ENCODE data around the gene CBL.
A peak's percentile ranks its signal among the peaks of the same experiment; 100 is the strongest.

CBL gene

DNA sequence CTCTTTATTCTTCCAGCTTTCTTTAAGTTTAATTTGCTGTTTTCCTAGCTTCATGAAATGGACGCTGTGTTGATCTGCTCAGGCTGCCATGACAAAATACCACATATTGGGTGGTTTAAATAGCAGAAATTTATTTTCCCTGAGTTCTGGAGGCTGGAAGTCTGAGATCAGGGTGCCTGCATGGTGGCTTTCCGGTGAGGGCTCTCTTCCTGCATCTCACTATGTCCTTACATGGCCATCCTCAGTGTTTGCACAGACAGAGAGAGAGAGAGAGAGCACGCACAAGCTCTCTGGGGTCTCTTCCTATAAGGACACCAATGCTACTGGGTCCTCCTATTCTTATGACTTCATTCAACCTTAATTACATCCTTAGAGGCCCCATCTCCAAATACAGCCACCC, 82.1 kb downstream of the CBL start:
- no peaks in the 10 kb centered on the region for H3K27me3 Mint-ChIP-seq
- ATAC-seq (replicated peaks) (no peak), DNase-seq (no peak)
- H3K4me1 Mint-ChIP-seq = peaks cover 0 to 14% of the 10 kb centered on the region in 2 donors
- H3K27ac Mint-ChIP-seq = no peak overlapping the region
- peaks cover 0 to 2% of the 10 kb centered on the region in 2 donors for H3K9me3 Mint-ChIP-seq
- H3K36me3 Mint-ChIP-seq = peaks cover 43 to 50% of the 10 kb centered on the region in 2 donors
- no peak overlapping the region for H3K4me3 Mint-ChIP-seq

DNA sequence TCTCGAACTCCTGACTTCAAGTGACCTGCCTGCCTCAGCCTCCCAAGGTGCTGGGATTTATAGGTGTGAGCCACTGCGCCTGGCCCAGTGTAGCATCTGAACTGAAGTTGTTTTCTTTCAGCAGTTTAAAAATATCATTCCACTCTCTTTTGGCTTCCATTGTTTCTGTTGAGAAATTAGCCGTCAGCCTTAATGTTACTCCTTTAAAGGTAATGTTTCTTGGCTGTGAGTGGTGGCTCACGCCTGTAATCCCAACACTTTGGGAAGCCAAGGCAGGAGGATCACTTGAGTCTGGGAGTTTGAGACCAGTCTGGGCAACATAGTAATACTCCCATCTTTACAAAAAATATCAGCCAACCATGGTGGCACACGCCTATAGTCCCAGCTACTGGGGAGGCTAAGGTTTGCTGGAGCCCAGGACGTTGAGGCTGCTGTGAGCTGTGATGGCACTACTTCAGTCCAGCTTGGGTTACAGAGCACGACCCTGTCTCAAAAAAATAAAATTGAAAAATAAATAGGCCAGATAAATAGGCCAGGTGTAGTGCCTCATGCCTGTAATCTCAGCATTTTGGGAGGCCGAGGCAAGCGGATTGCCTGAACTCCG, 84.9 kb downstream of the CBL start:
- Mint-ChIP-seq H3K4me3 (no peak overlapping the region), H3K27me3 (no peaks in the 10 kb centered on the region), H3K36me3 (peaks cover 34 to 43% of the 10 kb centered on the region in 2 donors), H3K9me3 (peaks cover 0 to 2% of the 10 kb centered on the region in 2 donors), H3K27ac (no peak overlapping the region), H3K4me1 (no peaks in the 10 kb centered on the region)
- DNase-seq (no peak), ATAC-seq (replicated peaks) (no peak)

DNA sequence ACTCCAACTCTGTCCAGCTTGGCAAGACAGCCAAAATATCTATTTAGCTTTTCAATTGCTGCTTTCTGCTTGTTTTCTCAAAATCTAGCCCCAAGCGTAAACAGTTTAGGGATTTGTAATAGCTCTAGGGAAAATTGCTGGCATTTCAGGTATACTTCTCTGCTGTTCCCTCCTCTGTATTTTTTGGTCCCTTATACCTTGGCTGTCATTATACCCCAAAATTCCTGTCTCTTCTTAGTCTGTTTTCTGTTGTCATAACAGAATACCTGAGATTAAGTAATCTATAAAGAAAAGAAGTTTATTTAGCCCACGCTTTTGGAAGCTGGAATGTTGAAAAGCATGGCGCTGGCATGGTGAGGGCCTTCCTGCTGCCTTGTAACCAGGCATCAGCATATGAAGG, 87.3 kb downstream of the CBL start:
- H3K36me3 Mint-ChIP-seq = peaks cover 29 to 38% of the 10 kb centered on the region in 2 donors
- no peak for DNase-seq
- no peaks in the 10 kb centered on the region for H3K4me1 Mint-ChIP-seq
- no peak overlapping the region for H3K27ac Mint-ChIP-seq
- no peak overlapping the region for H3K4me3 Mint-ChIP-seq
- no peak for ATAC-seq (replicated peaks)
- peaks cover 0 to 2% of the 10 kb centered on the region in 2 donors for H3K9me3 Mint-ChIP-seq
- H3K27me3 Mint-ChIP-seq = no peaks in the 10 kb centered on the region

DNA sequence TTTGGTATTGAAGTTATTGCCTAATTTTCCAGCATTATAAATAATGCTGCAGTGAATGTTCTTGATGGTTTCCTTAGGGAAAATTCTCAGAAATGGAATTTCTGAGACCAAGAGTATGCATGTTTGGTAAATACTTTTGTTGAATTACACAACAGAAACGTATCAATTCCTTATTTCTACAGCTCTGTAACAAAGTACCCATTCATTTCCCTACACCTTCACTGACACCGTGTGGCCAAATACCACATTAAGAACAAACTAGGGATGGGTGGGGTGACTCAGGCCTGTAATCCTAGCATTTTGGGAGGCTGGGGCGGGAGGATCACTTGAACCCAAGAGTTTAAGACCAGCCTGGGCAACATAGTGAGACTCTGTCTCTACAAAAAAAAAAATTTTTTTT, 89.0 kb downstream of the CBL start:
- DNase-seq = no peak

DNA sequence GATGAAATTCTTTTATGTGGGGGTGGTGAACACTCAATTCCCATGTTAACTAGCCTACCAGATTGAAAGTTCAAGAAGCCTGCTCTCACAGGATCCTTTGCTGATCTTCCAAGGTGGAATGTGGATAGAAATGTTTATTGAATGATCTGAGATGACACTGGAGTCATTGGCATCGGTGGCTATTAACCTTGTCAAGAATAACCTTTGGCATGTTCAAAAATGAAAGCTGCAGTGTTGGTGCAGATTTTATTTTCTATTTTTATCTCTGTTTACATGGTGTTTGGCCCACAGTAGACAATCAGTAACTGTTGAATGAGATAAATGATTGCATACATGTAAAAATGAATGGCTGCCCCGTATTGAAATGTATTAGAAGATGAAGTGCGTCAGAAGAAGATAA, 91.8 kb downstream of the CBL start:
- Mint-ChIP-seq H3K27ac (no peak overlapping the region), H3K27me3 (no peaks in the 10 kb centered on the region), H3K4me3 (no peak overlapping the region), H3K9me3 (no peaks in the 10 kb centered on the region), H3K4me1 (no peaks in the 10 kb centered on the region), H3K36me3 (peaks cover 23 to 54% of the 10 kb centered on the region in 2 donors)
- no peak for ATAC-seq (replicated peaks)
- DNase-seq = no peak

More for the DNA sequence above, 89.0 kb downstream of the CBL start:
- Mint-ChIP-seq H3K4me3 (no peak overlapping the region), H3K36me3 (peaks cover 28 to 46% of the 10 kb centered on the region in 2 donors), H3K4me1 (no peaks in the 10 kb centered on the region), H3K27ac (no peak overlapping the region), H3K9me3 (peaks cover 0 to 2% of the 10 kb centered on the region in 2 donors), H3K27me3 (no peaks in the 10 kb centered on the region)
- ATAC-seq (replicated peaks) = no peak

DNA sequence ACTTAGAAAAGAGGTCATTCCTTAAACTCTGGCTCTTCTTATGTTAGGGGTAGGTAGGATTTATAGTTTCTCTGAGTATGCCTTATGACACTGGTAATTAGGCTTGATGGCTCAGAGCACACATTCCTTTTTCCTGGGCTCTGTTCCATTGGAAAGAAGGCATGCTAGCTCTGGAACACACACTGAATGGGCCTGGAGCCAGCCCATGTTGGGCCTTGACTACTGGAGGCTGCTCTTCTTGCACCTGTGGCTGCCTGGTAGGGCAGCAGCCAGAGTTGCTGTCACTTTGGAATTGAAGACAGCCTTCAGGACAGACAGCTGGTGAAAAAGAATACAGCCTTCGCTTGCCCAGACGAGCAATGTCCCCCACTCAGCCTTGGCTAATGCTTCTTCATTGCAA, 92.6 kb downstream of the CBL start:
- ATAC-seq (replicated peaks) = no peak
- H3K27me3 Mint-ChIP-seq = no peaks in the 10 kb centered on the region
- no peak overlapping the region for H3K27ac Mint-ChIP-seq
- peaks cover 30 to 58% of the 10 kb centered on the region in 2 donors for H3K36me3 Mint-ChIP-seq
- no peak for DNase-seq
- H3K4me3 Mint-ChIP-seq = no peak overlapping the region
- H3K4me1 Mint-ChIP-seq = no peaks in the 10 kb centered on the region
- no peaks in the 10 kb centered on the region for H3K9me3 Mint-ChIP-seq

DNA sequence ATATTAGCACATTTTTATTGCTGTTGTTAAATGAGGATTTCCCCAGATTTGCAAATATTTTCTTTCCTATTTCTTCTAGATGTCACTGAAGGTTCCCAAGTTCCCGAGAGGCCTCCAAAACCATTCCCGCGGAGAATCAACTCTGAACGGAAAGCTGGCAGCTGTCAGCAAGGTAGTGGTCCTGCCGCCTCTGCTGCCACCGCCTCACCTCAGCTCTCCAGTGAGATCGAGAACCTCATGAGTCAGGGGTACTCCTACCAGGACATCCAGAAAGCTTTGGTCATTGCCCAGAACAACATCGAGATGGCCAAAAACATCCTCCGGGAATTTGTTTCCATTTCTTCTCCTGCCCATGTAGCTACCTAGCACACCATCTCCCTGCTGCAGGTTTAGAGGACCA, 93.3 kb downstream of the CBL start:
- H3K27ac Mint-ChIP-seq = no peak overlapping the region
- H3K4me3 Mint-ChIP-seq = no peak overlapping the region
- no peaks in the 10 kb centered on the region for H3K4me1 Mint-ChIP-seq
- no peaks in the 10 kb centered on the region for H3K9me3 Mint-ChIP-seq
- H3K27me3 Mint-ChIP-seq = no peaks in the 10 kb centered on the region
- peaks cover 36 to 65% of the 10 kb centered on the region in 2 donors for H3K36me3 Mint-ChIP-seq
- DNase-seq = no peak
- no peak for ATAC-seq (replicated peaks)

DNA sequence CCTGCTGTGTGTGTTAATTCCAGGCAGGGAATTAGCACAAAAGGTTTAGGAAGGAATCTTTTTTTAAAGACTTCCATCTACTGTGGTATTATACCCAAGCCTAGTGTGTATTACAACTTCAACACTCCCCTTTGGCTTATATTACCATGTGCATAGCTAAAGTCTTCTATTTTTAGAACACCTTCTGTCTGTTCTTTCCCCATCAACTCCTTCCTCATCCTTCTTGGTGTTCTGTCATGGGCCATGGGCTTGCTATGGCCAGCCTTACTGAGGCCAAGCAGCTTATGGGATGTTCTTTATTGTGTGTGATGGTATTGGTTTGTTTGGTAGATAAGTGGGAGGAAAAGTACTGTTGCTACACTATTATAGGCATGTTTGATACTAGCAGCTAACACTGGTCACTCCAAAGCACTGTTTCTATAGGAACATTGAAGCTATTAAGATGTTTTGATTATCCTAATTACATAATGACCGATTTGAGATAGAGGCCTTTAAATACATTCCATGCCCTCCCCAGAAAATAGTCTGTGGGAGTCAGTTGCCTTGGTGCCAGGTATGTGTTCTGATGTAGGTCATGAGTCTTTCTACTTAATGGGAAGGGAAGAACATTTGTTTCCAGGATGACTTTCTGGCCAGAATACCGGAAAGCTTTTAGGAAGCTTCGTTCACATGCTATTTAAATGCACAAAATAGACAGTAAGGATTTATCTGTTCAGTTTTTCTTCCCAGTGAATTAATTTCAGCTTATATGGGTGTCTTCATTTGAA, 94.2 kb downstream of the CBL start:
- Mint-ChIP-seq H3K4me3 (no peak overlapping the region), H3K27me3 (no peaks in the 10 kb centered on the region), H3K4me1 (no peaks in the 10 kb centered on the region), H3K9me3 (no peaks in the 10 kb centered on the region), H3K36me3 (peaks cover 39 to 69% of the 10 kb centered on the region in 2 donors), H3K27ac (no peak overlapping the region)
- no peak for ATAC-seq (replicated peaks)
- DNase-seq = no peak

DNA sequence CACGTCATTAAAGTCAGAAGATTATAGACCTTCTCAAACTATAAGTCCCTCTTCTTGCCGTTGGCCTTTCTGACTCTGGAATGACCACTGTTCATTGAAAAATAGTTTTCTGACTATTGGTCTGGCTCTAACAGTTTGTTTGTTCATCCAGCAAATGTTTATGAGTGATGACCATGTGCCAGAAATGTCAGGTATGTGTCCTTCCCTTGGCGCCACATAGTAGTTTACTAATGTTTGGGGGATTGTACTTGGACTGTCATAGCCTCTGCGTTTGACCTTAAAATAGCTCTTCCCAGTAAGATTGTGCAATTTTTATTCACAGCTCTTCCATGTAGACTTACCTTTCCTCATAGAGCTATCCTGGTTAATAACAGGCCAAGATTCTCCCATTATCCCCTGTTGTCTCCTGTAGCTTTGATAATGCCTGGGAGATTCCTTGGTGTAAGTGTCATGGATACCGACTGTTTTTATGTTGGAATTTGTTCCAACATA, 97.1 kb downstream of the CBL start:
- ATAC-seq (replicated peaks) (no peak), DNase-seq (no peak)
- no peaks in the 10 kb centered on the region for H3K4me1 Mint-ChIP-seq
- H3K4me3 Mint-ChIP-seq = no peak overlapping the region
- no peaks in the 10 kb centered on the region for H3K27me3 Mint-ChIP-seq
- H3K36me3 Mint-ChIP-seq = peaks cover 30 to 64% of the 10 kb centered on the region in 2 donors
- no peaks in the 10 kb centered on the region for H3K9me3 Mint-ChIP-seq
- H3K27ac Mint-ChIP-seq = peak overlapping the region; percentile 10

DNA sequence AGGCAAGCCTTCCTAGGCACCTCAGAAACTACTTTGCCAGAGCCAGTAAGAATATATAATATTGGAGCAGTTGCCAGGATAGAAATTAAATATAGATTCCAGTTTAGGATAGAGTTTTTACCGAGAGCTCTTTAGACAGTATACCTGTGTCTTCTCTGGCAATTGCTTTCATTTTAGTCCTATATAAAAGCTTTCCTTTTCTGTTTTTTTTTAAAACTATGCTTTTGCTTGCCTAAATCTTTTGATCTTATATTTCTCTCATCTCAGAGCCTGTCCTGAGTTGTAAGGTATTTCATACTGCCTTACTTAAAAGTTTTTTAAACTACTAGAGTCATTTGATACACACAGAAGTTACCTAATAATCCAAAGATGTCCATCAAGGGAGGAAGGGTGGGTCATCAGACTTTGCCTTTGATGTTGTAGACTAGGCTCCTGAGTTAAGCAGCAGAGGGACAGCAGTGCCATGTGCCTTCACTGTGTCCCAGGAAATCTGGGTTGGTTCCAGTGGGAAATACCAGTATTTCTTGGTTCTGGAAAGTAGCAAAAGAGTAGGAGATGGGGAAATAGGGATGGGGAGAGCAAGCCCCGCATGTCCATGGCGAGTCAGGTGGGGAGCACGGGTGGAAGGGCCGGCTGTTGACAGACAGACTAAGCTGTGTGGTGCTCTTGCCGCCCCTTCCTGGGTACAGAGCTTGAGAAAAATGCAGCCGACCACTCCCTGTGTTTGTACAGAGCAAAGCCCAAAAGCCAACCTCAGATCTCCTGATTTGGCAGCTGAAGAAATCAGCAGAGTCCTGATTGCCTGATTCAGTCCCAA, 99.6 kb downstream of the CBL start:
- Mint-ChIP-seq H3K27ac (no peak overlapping the region), H3K9me3 (no peaks in the 10 kb centered on the region), H3K4me3 (no peak overlapping the region), H3K4me1 (no peaks in the 10 kb centered on the region), H3K27me3 (no peaks in the 10 kb centered on the region), H3K36me3 (peaks cover 33 to 57% of the 10 kb centered on the region in 2 donors)
- ATAC-seq (replicated peaks) (no peak), DNase-seq (no peak)

DNA sequence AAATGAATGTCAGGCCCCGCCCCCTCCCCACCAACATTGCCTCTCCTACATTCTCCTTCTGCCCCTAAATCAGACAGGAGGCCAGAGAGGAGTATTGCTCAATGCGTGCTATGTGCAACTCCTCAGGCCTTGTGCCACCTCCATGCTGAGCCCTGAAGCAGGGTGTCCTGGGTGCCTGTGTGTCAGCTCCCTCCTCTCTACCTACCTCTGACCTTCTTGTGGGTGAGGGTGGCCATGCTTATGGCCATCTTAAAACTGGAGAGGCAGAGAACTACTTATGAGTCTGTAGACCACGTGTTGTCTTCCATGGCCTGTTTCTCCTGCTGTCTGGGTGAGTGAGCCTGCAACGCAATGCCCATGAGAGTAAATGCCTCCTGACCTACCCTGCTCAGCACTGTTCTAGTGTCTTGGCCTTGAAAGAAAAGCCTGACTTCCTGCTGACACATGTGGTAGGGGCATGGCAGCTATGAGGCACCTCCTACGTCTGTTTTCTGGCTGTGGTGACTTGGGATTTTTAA, 100.3 kb downstream of the CBL start:
- no peak overlapping the region for H3K27ac Mint-ChIP-seq
- no peak overlapping the region for H3K4me3 Mint-ChIP-seq
- no peaks in the 10 kb centered on the region for H3K9me3 Mint-ChIP-seq
- no peaks in the 10 kb centered on the region for H3K27me3 Mint-ChIP-seq
- ATAC-seq (replicated peaks) = no peak
- H3K36me3 Mint-ChIP-seq = peaks cover 30 to 50% of the 10 kb centered on the region in 2 donors
- H3K4me1 Mint-ChIP-seq = no peaks in the 10 kb centered on the region
- no peak for DNase-seq

DNA sequence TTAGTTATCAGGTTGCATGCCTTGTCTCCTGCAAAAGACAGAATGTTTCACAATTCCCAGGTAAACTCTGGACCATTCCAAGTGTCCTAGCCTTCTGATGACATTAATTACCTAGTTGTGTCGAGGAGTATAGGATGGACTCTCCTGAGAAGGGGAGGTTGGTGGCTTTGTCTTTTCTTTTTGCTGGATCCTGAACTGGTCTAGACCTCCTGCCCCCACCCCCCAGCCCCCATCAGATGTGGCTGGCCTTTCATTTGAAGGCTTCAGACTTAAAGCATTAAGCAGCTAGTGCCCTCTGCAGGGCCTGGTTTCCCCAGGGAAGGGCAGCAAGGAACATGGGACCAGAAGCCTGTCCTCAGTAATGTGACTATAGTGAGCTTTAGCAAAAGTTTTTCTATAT, 101.1 kb downstream of the CBL start:
- DNase-seq = no peak
- H3K4me1 Mint-ChIP-seq = no peaks in the 10 kb centered on the region

DNA sequence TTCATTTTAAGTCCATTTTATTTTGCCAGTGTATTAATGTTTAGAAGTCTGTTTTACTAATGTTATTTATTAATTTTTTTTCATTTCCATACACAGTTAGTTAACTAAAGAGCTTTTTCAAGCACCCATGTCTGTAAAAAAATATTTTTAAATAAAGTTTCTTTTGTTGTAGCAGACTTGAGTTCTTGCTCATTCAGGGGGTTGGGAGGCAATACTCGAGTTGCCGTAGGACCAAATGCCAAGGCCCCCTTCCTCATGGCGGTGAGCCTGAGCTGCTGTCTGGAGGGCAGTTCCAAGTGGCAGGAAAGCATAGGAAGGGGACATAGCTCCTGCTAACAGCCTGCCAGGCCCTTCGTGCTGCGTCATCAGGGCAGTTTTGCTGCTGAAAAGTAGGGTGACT, 101.8 kb downstream of the CBL start:
- DNase-seq = no peak
- no peak for ATAC-seq (replicated peaks)
- H3K27ac Mint-ChIP-seq = no peak overlapping the region
- H3K27me3 Mint-ChIP-seq = peaks cover 0 to 6% of the 10 kb centered on the region in 2 donors
- no peak overlapping the region for H3K4me3 Mint-ChIP-seq
- peaks cover 24 to 42% of the 10 kb centered on the region in 2 donors for H3K36me3 Mint-ChIP-seq
- no peaks in the 10 kb centered on the region for H3K9me3 Mint-ChIP-seq
- H3K4me1 Mint-ChIP-seq = no peaks in the 10 kb centered on the region

More for the DNA sequence above, 101.1 kb downstream of the CBL start:
- Mint-ChIP-seq H3K4me3 (no peak overlapping the region), H3K36me3 (peaks cover 28 to 46% of the 10 kb centered on the region in 2 donors), H3K27ac (no peak overlapping the region), H3K27me3 (peaks cover 0 to 1% of the 10 kb centered on the region in 2 donors), H3K9me3 (no peaks in the 10 kb centered on the region)
- no peak for ATAC-seq (replicated peaks)

DNA sequence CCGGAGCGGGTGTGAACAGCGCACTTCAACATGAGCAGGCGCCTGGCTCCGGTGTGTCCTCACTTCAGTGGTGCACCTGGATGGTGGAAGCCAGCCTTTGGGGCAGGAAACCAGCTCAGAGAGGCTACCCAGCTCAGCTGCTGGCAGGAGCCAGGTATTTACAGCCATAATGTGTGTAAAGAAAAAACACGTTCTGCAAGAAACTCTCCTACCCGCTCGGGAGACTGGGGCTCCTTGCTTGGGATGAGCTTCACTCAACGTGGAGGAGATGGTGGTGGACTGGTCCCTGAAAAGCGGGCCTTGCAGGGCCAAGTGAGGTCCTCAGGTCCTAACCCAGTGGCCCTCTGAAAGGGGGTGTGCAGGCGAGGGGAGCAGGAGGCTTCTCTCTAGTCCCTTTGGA, 103.3 kb downstream of the CBL start:
- Mint-ChIP-seq H3K4me1 (no peaks in the 10 kb centered on the region), H3K4me3 (no peak overlapping the region), H3K27ac (no peak overlapping the region), H3K27me3 (peaks cover 4 to 10% of the 10 kb centered on the region in 2 donors), H3K9me3 (no peaks in the 10 kb centered on the region), H3K36me3 (peaks cover 11 to 27% of the 10 kb centered on the region in 2 donors)
- DNase-seq (no peak), ATAC-seq (replicated peaks) (no peak)

Data from stimulated activated naive B cell treated with anti-CD40 and anti-IgM and Interleukin-4, amounts not matched to agents 10 μg/mL and 1 μg/mL and 100 μg/mL, for 72 hours (primary cell).